MCF 10A (cell line): ENCODE measurements around the gene SYNGR4. TPM values are rescaled to one million over a fixed set of nuclear protein-coding genes. Genes with fewer than 3 reads are reported as not detected.
A peak's percentile ranks its signal among the peaks of the same experiment; 100 is the strongest.

Experiments used
- BruUV-seq: library from RNA; stranded (reverse); fragments of 400-500 nt; replicated peaks from 2 replicates; lab custom pipeline; 2021; lab: Mats Ljungman, UMichigan
- CTCF ChIA-PET: fragments of 300-600 bp; sonication (Branson Sonifier 250); formaldehyde crosslinking; extraction: SDS; loops from one replicate; lab custom pipeline; 2021; ENCODE audit warnings: antibody characterized with exemption, inconsistent platforms; lab: Yijun Ruan, JAX
- POLR2A ChIA-PET: fragments of 300-600, 350-650 bp; sonication (Branson Sonifier 250); formaldehyde crosslinking; extraction: SDS; loops from one replicate; lab custom pipeline; 2020; ENCODE audit warnings: antibody characterized with exemption, inconsistent platforms; lab: Yijun Ruan, JAX
- DNase-seq: peaks from one replicate; pipeline ENCODE4 v3.0.0-alpha.2; 2018; ENCODE audit not compliant: unreplicated experiment
- H3K27ac Mint-ChIP-seq: one replicate; pipeline ENCODE4 v1.8.0; 2022; ENCODE audit warnings: mild to moderate bottlenecking, low read depth, mixed read lengths; ENCODE audit not compliant: unreplicated experiment
- H3K27me3 Mint-ChIP-seq: one replicate; pipeline ENCODE4 v1.8.0; 2022; ENCODE audit warnings: mixed read lengths; ENCODE audit not compliant: insufficient read depth, unreplicated experiment
- H3K36me3 Mint-ChIP-seq: one replicate; pipeline ENCODE4 v1.8.0; 2022; ENCODE audit warnings: mild to moderate bottlenecking, moderate library complexity, mixed read lengths; ENCODE audit not compliant: insufficient read depth, unreplicated experiment
- H3K4me1 Mint-ChIP-seq: one replicate; pipeline ENCODE4 v1.8.0; 2022; ENCODE audit warnings: mixed read lengths; ENCODE audit not compliant: insufficient read depth, unreplicated experiment
- H3K4me3 Mint-ChIP-seq: one replicate; pipeline ENCODE4 v1.8.0; 2022; ENCODE audit warnings: mild to moderate bottlenecking, moderate library complexity, mixed read lengths; ENCODE audit not compliant: unreplicated experiment
- H3K9me3 Mint-ChIP-seq: one replicate; pipeline ENCODE4 v1.8.0; 2022; ENCODE audit warnings: mixed read lengths; ENCODE audit not compliant: unreplicated experiment
- intact Hi-C: fragments of 100-400 bp; cut with micrococcal nuclease; formaldehyde crosslinking; loops from 2 replicates; pipeline ENCODE4 v1.14.1; 2022
- total RNA-seq: library from RNA; stranded (reverse); gene quantifications from 2 replicates; pipeline ENCODE4 v1.2.3, GENCODE V29; 2022
- TF ChIP-seq, protein P1 (sequence below): fragments of 200-600 bp; IDR thresholded peaks from one replicate; pipeline ENCODE4 v1.8.0; 2022; ENCODE audit warnings: antibody characterized with exemption, mild to moderate bottlenecking; ENCODE audit not compliant: unreplicated experiment

SYNGR4 gene
- total RNA-seq, 1 experiment from 2014 or later, result not detected

DNA sequence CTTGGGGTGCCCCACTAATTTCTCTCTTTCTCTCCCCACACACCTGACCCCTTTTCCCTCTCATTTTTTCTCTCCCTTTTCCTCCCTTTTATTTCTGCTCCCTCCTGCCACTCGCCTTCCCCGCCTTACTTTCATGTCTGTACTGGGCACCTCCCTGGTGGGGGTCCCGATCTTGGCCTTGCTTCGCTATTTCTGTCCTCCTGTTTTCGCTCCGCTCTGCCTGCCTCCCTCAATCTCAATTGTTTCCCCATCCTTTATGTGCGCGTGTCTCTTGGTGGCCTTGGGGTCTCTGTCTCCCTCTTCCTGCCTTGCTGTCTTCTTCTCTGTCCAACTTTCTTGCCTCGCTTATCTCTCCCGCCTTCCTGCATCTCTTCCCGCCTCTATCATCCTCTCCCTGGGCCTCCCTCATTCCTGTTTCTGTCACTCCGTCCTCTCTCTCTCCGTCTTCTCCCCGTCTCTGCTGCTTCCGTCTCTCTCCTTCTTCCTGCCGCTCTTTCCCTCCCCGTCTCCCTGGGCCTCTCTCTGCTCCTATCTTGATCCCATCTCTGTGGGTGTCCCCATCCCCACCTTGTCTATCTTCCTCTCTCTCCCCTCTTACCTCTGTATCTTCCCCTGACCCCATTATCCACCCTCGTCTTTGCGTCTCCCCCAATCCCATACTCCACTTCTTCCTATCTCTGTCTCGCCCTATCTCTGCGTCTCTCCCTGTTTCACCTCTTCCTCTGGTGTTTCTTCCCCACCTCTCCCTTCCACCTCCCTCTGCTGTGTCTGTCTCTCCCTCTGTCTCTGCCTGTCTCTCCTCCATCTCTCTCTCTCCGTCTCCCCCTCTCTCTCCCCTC, 33.3 kb downstream of the SYNGR4 start:
- Mint-ChIP-seq H3K36me3 (no peaks in the 10 kb centered on the region), H3K4me3 (peak overlapping the region; percentile 91), H3K9me3 (no peaks in the 10 kb centered on the region), H3K27ac (peak overlapping the region; percentile 80), H3K4me1 (peaks cover 43% of the 10 kb centered on the region), H3K27me3 (peaks cover 22% of the 10 kb centered on the region)
- TF ChIP-seq, protein P1, sequence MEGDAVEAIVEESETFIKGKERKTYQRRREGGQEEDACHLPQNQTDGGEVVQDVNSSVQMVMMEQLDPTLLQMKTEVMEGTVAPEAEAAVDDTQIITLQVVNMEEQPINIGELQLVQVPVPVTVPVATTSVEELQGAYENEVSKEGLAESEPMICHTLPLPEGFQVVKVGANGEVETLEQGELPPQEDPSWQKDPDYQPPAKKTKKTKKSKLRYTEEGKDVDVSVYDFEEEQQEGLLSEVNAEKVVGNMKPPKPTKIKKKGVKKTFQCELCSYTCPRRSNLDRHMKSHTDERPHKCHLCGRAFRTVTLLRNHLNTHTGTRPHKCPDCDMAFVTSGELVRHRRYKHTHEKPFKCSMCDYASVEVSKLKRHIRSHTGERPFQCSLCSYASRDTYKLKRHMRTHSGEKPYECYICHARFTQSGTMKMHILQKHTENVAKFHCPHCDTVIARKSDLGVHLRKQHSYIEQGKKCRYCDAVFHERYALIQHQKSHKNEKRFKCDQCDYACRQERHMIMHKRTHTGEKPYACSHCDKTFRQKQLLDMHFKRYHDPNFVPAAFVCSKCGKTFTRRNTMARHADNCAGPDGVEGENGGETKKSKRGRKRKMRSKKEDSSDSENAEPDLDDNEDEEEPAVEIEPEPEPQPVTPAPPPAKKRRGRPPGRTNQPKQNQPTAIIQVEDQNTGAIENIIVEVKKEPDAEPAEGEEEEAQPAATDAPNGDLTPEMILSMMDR, result no peak
- CTCF ChIA-PET, result no interaction called here
- no TSS peak for BruUV-seq
- POLR2A ChIA-PET, result no interaction called here
- DNase-seq, result no peak
- intact Hi-C loops, result no loop called here

DNA sequence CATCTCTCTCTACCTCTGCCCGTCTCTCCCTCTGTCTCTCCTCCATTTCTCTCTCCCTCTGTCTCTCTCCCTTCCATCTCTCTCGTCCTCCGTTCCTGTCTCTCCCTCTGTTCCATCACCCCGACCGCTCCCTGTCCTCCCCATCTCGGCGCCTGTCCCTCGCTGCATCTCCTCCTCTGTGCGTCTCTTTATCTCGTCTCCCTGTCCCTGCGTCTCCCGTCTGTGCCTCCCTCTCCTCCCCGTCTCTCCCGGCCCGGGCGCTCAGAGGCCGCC, 33.9 kb downstream of the SYNGR4 start:
- peaks cover 22% of the 10 kb centered on the region for H3K27me3 Mint-ChIP-seq
- CTCF ChIA-PET, result no interaction called here
- intact Hi-C loops, result no loop called here
- no peaks in the 10 kb centered on the region for H3K9me3 Mint-ChIP-seq
- POLR2A ChIA-PET, result no interaction called here
- peaks cover 43% of the 10 kb centered on the region for H3K4me1 Mint-ChIP-seq
- no TSS peak for BruUV-seq
- H3K27ac Mint-ChIP-seq, result peak overlapping the region; percentile 80
- no peaks in the 10 kb centered on the region for H3K36me3 Mint-ChIP-seq
- H3K4me3 Mint-ChIP-seq, result peak overlapping the region; percentile 91
- TF ChIP-seq, protein P1, result no peak
- DNase-seq, result no peak

DNA sequence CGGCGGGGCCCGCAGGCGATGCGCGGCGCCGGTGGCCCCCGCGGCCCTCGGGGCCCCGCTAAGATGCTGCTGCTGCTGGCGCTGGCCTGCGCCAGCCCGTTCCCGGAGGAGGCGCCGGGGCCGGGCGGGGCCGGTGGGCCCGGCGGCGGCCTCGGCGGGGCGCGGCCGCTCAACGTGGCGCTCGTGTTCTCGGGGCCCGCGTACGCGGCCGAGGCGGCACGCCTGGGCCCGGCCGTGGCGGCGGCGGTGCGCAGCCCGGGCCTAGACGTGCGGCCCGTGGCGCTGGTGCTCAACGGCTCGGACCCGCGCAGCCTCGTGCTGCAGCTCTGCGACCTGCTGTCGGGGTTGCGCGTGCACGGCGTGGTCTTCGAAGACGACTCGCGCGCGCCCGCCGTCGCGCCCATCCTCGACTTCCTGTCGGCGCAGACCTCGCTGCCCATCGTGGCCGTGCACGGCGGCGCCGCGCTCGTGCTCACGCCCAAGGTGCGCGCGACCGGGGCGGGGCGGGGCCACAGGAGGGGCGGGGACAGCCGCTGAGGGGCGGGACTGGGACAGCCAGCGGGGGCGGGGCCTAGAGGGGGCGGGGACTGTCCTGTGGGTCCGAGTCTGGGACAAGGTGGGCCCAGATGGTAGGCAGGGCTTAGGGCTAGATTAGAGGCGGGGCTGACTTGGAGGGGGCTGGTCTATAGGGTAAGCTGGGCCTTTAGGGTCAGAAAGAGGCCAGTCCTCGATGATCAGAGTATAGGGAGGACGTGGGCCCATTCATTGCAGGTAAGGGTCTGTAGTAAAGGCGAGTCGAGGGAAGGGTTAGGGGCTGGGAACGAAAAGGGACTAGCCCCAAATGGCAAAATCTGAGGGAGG, 34.4 kb downstream of the SYNGR4 start:
- no TSS peak for BruUV-seq
- Mint-ChIP-seq H3K27ac (peak overlapping the region; percentile 80), H3K4me3 (peak overlapping the region; percentile 91), H3K36me3 (no peaks in the 10 kb centered on the region), H3K27me3 (peaks cover 21% of the 10 kb centered on the region), H3K9me3 (no peaks in the 10 kb centered on the region), H3K4me1 (peaks cover 48% of the 10 kb centered on the region)
- DNase-seq, result peak; percentile 89
- CTCF ChIA-PET, result no interaction called here
- intact Hi-C loops, result no loop called here
- TF ChIP-seq, protein P1, result no peak
- POLR2A ChIA-PET, result interaction anchor here (1.5 kb wide), 1 partner anchor 35 kb away, joined by 4 read pairs; the partner anchor contains the start of genes SYNGR4 and TMEM143
